GM19023 (cell line): ENCODE results near the gene PLEKHH3.

Experiments used
- ATAC-seq: cut with Tn5 transposase; IDR thresholded peaks from one replicate; pipeline ENCODE4 v1.9.1; 2021; ENCODE audit warnings: mild to moderate bottlenecking, moderate library complexity; ENCODE audit not compliant: unreplicated experiment

Gene PLEKHH3

GRCh38 chr17:42676424-42677011, at the start of gene PLEKHH3:
PLEKHH3 (minus strand) TSS chr17:42676994; CDS start chr17:42676563, 431 bp downstream.
- peak; percentile 1 for ATAC-seq

GRCh38 chr17:42725143-42725542, 48.3 kb upstream of the PLEKHH3 start:
- no peak for ATAC-seq

GRCh38 chr17:42723636-42724035, 46.8 kb upstream of the PLEKHH3 start:
- no peak for ATAC-seq

GRCh38 chr17:42720996-42721583, 44.3 kb upstream of the PLEKHH3 start:
- no peak for ATAC-seq

GRCh38 chr17:42709561-42709960, 32.8 kb upstream of the PLEKHH3 start:
- ATAC-seq: no peak

GRCh38 chr17:42708588-42708987, 31.8 kb upstream of the PLEKHH3 start:
- ATAC-seq: no peak

GRCh38 chr17:42706732-42707131, 29.9 kb upstream of the PLEKHH3 start:
- ATAC-seq: no peak

GRCh38 chr17:42704837-42705494, 28.2 kb upstream of the PLEKHH3 start:
- ATAC-seq: peak; percentile 74

- ATAC-seq: peak; percentile 16
Measured at GRCh38 chr17:42704490-42704836, 27.7 kb upstream of the PLEKHH3 start.

- ATAC-seq: no peak
Measured at GRCh38 chr17:42702446-42702845, 25.7 kb upstream of the PLEKHH3 start.

GRCh38 chr17:42700586-42701289, 23.9 kb upstream of the PLEKHH3 start:
- no peak for ATAC-seq

GRCh38 chr17:42699415-42699740, 22.6 kb upstream of the PLEKHH3 start:
- no peak for ATAC-seq

GRCh38 chr17:42698736-42699414, 22.1 kb upstream of the PLEKHH3 start:
- ATAC-seq: no peak

GRCh38 chr17:42697108-42697811, 20.5 kb upstream of the PLEKHH3 start:
- ATAC-seq: no peak

GRCh38 chr17:42695500-42695899, 18.7 kb upstream of the PLEKHH3 start:
- ATAC-seq: no peak

- ATAC-seq: no peak
Measured at GRCh38 chr17:42694524-42694923, 17.7 kb upstream of the PLEKHH3 start.

GRCh38 chr17:42692489-42692888, 15.7 kb upstream of the PLEKHH3 start:
- no peak for ATAC-seq

- no peak for ATAC-seq
Measured at GRCh38 chr17:42691021-42691545, 14.3 kb upstream of the PLEKHH3 start.

GRCh38 chr17:42690596-42690995, 13.8 kb upstream of the PLEKHH3 start:
- no peak for ATAC-seq

GRCh38 chr17:42687707-42688320, 11.0 kb upstream of the PLEKHH3 start:
- ATAC-seq: no peak
